Nephron (organoid): ENCODE results near the gene VSIG10L2.

ENCODE experiments used
- H3K27ac Mint-ChIP-seq, 3 experiments: 2 replicates each; pipeline ENCODE4 v1.8.0; 2020; ENCODE audit warnings: mixed read lengths in 3 of 3, mild to moderate bottlenecking in 2 of 3, moderate library complexity in 1 of 3
- H3K27me3 Mint-ChIP-seq: 2 replicates; pipeline ENCODE4 v1.8.0; 2021; ENCODE audit warnings: low read depth, mild to moderate bottlenecking, moderate library complexity, mixed read lengths
- H3K36me3 Mint-ChIP-seq: 2 replicates; pipeline ENCODE4 v1.8.0; 2020; ENCODE audit warnings: low read depth, mixed read lengths
- H3K4me1 Mint-ChIP-seq: 2 replicates; pipeline ENCODE4 v1.8.0; 2020; ENCODE audit warnings: mixed read lengths
- H3K4me3 Mint-ChIP-seq, 3 experiments: 2 replicates each; pipeline ENCODE4 v1.8.0; 2020; ENCODE audit warnings: mild to moderate bottlenecking in 3 of 3, mixed read lengths in 3 of 3, moderate library complexity in 2 of 3
- H3K9me3 Mint-ChIP-seq: 2 replicates; pipeline ENCODE4 v1.8.0; 2020; ENCODE audit warnings: mixed read lengths
- CTCF ChIP-seq, 3 experiments: fragments of 200-600 bp; sonication (generic); IDR thresholded peaks; one replicate each; pipeline ENCODE4 v1.5.0; 2021; ENCODE audit warnings: antibody characterized with exemption in 3 of 3; ENCODE audit not compliant: unreplicated experiment in 3 of 3

VSIG10L2 gene

GRCh38 chr11:125942771-125943428, 2.9 kb upstream of the VSIG10L2 start:
- no peak for TF ChIP-seq CTCF (IDR thresholded peaks at IDR 0.05; ENCODE audit: unreplicated experiment in 3 of 3)
- Mint-ChIP-seq H3K27ac (peak overlapping the region in 2 of 3 experiments; percentile 65 to 96), H3K4me1 (peaks cover 50% of the 10 kb centered on the region), H3K36me3 (no peaks in the 10 kb centered on the region), H3K4me3 (no peak overlapping the region), H3K9me3 (no peaks in the 10 kb centered on the region), H3K27me3 (peaks cover 8% of the 10 kb centered on the region)

- TF ChIP-seq CTCF (IDR thresholded peaks at IDR 0.05; ENCODE audit: unreplicated experiment in 3 of 3), result no peak
- H3K4me1 Mint-ChIP-seq, result peaks cover 42% of the 10 kb centered on the region
- H3K27me3 Mint-ChIP-seq, result peaks cover 4% of the 10 kb centered on the region
- H3K4me3 Mint-ChIP-seq, result no peak overlapping the region
- H3K27ac Mint-ChIP-seq, result peak overlapping the region; percentile 24 to 72 (median 49)
- H3K9me3 Mint-ChIP-seq, result no peaks in the 10 kb centered on the region
- H3K36me3 Mint-ChIP-seq, result no peaks in the 10 kb centered on the region
These were observed 2.0 kb upstream of the VSIG10L2 start for GRCh38 chr11:125943661-125944349.

- no peak overlapping the region for H3K4me3 Mint-ChIP-seq
- peaks cover 42% of the 10 kb centered on the region for H3K4me1 Mint-ChIP-seq
- TF ChIP-seq CTCF (IDR thresholded peaks at IDR 0.05; ENCODE audit: unreplicated experiment in 3 of 3), result no peak
These were observed 1.4 kb upstream of the VSIG10L2 start for GRCh38 chr11:125944350-125945010.

GRCh38 chr11:125945011-125945796, 640 bp upstream of the VSIG10L2 start:
- Mint-ChIP-seq H3K9me3 (no peaks in the 10 kb centered on the region), H3K27me3 (peaks cover 4% of the 10 kb centered on the region), H3K27ac (peak overlapping the region in 2 of 3 experiments; percentile 24 to 41), H3K4me3 (no peak overlapping the region), H3K36me3 (no peaks in the 10 kb centered on the region), H3K4me1 (peaks cover 41% of the 10 kb centered on the region)
- no peak for TF ChIP-seq CTCF (IDR thresholded peaks at IDR 0.05; ENCODE audit: unreplicated experiment in 3 of 3)

More at GRCh38 chr11:125944350-125945010, 1.4 kb upstream of the VSIG10L2 start:
- Mint-ChIP-seq H3K36me3 (no peaks in the 10 kb centered on the region), H3K27ac (peak overlapping the region; percentile 24 to 72 (median 49)), H3K27me3 (peaks cover 4% of the 10 kb centered on the region), H3K9me3 (no peaks in the 10 kb centered on the region)

GRCh38 chr11:125946712-125947418, 1.0 kb downstream of the VSIG10L2 start:
- H3K27me3 Mint-ChIP-seq, result peaks cover 4% of the 10 kb centered on the region
- no peak overlapping the region for H3K4me3 Mint-ChIP-seq
- peaks cover 36% of the 10 kb centered on the region for H3K4me1 Mint-ChIP-seq
- no peak overlapping the region for H3K27ac Mint-ChIP-seq
- H3K9me3 Mint-ChIP-seq, result no peaks in the 10 kb centered on the region
- no peaks in the 10 kb centered on the region for H3K36me3 Mint-ChIP-seq
- no peak for TF ChIP-seq CTCF (IDR thresholded peaks at IDR 0.05; ENCODE audit: unreplicated experiment in 3 of 3)
